SU-DHL-6 (cell line): ENCODE data around the gene ZDHHC18.

Experiments used
- EZH2phosphoT487 ChIP-seq: fragments of 200-600 bp; sonication (generic), shearing (Covaris generic); conservative IDR thresholded peaks from 2 replicates; pipeline ENCODE4 v1.6.1; 2018; ENCODE audit warnings: mild to moderate bottlenecking, antibody characterized with exemption, low read length, moderate library complexity, mixed read lengths
- TF ChIP-seq, protein P1 (sequence below): fragments of 200-600 bp; sonication (generic); IDR thresholded peaks from one replicate; pipeline ENCODE4 v1.5.1; 2017; ENCODE audit warnings: antibody characterized with exemption, mild to moderate bottlenecking, low read length, moderate library complexity; ENCODE audit not compliant: insufficient read depth, poor library complexity, severe bottlenecking

GRCh38 chr1:26828411-26828991 is 2.0 kb downstream of the ZDHHC18 start:
- TF ChIP-seq, protein P1, sequence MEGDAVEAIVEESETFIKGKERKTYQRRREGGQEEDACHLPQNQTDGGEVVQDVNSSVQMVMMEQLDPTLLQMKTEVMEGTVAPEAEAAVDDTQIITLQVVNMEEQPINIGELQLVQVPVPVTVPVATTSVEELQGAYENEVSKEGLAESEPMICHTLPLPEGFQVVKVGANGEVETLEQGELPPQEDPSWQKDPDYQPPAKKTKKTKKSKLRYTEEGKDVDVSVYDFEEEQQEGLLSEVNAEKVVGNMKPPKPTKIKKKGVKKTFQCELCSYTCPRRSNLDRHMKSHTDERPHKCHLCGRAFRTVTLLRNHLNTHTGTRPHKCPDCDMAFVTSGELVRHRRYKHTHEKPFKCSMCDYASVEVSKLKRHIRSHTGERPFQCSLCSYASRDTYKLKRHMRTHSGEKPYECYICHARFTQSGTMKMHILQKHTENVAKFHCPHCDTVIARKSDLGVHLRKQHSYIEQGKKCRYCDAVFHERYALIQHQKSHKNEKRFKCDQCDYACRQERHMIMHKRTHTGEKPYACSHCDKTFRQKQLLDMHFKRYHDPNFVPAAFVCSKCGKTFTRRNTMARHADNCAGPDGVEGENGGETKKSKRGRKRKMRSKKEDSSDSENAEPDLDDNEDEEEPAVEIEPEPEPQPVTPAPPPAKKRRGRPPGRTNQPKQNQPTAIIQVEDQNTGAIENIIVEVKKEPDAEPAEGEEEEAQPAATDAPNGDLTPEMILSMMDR: no peak
- TF ChIP-seq EZH2phosphoT487: no peak
